HG03558 (cell line): ENCODE results near the gene ARPC3.
"Not testable (repeated sequence)": the region's sequence is repeated elsewhere in the genome, so short reads cannot be mapped to it uniquely, and the experiment has no call there.

Experiments
- ATAC-seq: cut with Tn5 transposase; IDR thresholded peaks from one replicate; pipeline ENCODE4 v1.9.1; 2021; ENCODE audit warnings: moderate number of reproducible peaks; ENCODE audit not compliant: unreplicated experiment; ENCODE audit errors: extremely low read depth

Gene ARPC3

DNA sequence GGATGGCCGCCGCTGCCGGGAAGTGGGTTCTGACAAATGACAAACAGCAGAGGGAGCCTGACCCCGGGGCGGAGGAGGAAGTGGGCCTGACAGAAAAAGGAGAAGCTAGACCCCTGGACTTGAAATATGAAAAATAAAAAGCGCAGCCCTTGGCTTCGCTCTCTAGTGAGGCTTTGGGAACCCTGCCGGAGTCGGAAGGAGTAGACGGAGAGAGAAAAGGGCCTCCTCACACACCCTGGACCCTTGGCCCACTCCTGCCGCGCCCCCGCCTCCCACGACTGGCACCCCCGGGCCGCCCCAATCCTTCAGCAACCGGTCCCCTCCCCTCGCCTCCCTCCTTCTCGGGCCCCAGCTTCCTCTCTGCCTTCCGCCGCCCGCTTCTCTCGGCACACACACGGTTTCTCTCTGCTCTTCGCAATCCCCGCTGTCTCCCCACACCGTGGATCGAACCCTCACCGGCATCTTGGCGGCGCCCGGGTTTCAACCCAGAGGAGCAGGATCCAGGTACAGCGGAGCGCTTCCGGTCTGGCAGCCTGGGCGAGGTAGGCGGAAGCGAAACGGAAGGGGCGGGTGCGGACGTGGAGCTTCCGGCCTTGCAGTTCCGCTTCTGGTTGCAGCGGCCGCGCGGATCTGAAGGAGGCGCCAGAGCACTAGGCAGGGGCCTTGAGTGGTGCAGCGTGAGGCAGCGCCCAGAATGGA, at the start of gene ARPC3:
Gene ARPC3 (minus strand): TSS at position 539 of the 699 bp plus-strand sequence. CDS start 77 bp downstream, at position 462.
- ATAC-seq: peak; percentile 70

DNA sequence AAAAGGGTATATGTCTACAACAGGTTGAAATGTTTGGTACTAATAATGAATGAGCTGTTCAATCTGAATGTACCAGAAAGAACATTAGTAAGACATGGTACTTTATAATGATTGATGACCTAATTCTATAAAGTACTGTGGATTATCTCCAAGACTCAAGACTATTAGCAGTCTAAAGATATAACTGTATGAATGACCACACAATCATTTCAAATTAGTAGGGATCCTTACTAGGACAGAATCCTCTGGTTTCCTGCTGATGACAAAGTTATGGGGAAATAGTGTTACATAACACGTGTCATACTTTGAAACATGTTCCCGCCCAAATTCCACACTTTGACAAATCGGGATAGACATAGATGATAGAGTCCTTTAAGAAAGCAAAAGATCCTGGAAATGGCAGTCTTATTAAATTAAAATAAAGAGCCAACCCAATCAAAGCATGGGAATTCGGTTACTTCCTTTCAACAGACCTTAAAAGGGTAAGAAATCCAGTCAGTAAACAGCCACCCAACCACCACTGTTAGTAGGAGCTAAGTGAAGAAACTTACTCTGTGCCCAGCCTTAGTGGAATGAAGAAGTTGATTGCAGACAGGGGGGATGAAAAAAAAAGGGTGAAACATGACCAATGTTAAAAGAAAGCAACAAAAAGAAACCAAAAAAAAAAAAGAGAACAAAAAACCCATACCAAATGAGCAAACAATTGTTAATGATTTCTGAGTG, 49.0 kb upstream of the ARPC3 start:
- no peak for ATAC-seq

DNA sequence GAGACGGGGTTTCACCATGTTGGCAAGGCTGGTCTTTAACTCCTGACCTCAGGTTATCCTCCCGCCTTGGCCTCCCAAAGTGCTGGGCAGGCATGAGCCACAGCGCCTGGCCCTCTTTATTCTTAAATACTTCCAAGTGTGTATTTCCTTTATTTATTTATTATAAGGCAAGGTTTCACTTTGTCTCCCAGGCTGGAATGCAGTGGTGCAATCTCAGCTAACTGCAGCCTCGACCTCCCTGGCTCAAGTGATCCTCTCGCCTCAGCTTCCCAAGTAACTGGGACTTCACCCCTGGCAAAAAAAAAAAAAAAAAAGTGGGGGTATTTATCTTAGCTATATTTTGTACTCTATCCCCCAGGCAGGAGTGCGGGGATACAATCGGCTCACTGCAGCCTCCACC, 25.3 kb upstream of the ARPC3 start:
- no peak for ATAC-seq

DNA sequence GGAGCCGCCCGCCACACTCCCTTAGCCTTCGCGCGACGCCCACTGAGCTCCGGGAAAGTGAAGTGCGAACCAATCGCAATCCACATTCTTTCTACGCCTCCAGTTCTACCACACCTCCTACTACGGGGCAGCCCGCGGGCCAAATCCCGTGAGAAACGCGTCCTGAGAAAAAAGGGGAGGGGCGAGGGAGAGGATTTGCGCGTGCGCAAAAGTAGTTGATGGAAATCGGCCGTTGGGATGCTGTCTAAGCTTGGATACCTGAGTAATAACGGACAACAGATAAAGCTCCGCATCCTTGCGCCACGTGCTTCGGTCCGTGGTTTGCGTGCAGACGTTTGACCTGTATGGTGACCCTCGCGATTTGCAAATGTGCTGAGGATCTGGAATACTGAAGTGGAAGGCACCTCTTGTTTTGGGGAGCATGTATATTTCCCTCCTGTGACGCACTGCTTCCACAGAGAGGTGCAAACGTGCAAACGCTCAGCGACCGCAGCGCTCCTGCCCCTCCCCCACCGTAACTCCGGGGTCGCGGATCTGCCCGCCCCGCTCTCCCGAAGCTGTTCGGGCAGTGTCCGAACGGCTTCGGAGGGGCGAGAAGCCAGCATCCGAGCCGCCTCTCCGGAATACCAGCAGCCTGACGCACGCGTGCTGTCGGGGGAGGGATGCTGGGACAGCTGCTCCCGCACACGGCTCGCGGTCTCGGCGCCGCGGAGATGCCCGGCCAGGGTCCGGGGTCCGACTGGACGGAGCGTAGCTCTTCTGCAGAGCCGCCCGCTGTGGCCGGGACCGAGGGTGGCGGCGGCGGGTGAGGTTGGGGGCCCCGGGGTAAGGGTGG, 18.3 kb upstream of the ARPC3 start, which contains the start of the genes FAM216A and GPN3:
Gene FAM216A (plus strand): TSS at position 632 of the 835 bp plus-strand sequence. CDS start 31 bp downstream, at position 663.
Gene GPN3 (minus strand): TSS at position 44 of the 835 bp plus-strand sequence. CDS start 54 bp downstream, outside the sequence.
- ATAC-seq: peak; percentile 56

DNA sequence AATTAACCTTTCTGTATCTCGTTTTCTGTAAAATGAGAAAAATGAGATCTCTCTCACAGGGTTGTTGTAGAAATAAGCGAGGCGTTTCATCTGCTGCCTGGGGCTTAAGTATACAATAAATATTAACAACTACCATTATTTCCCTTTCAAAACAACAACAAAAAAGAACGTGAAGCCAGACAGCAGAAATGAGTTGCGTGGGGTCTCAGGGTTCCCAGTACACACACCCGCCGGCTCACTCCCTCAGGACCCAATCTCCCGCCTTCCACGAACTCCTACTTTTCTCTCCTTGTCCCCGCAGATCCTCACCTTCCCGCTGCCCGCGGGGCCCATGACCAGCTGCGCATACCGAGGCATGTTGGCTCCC, 17.7 kb upstream of the ARPC3 start:
- ATAC-seq: no peak

DNA sequence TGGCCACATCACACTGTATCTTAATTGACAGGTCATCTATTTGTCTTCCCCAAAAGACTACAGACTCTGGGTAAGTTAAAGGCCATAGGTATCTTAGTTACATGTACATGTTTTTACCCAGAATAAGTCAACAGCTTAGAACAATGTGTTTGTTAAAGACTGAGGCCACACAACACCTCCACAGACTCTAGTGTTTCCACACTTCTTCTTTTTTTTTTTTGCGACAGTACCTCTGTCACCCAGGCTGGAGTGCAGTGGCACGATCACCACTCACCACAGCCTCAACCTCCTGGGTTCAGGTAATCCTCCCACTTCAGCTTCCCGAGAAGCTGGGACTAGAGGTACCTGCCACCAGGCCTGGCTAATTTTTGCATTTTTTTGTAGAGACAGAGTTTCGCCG, 16.7 kb upstream of the ARPC3 start:
- no peak for ATAC-seq

DNA sequence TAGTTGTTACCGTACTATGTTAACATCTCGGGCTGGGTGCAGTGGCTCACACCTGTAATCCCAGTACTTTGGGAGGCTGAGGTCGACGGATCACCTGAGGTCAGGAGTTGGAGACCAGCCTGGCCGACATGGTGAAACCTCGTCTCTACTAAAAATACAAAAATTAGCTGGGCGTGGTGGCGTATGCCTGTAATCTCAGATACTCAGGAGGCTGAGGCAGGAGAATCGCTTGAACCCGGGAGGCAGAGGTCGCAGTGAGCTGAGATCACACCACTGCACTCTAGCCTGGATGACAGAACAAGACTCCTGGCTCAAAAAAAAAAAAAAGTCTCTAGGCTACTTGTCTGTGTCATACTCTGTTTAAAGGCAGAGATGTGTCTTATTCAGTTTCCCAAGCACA, 15.6 kb upstream of the ARPC3 start:
- not testable (repeated sequence) for ATAC-seq

DNA sequence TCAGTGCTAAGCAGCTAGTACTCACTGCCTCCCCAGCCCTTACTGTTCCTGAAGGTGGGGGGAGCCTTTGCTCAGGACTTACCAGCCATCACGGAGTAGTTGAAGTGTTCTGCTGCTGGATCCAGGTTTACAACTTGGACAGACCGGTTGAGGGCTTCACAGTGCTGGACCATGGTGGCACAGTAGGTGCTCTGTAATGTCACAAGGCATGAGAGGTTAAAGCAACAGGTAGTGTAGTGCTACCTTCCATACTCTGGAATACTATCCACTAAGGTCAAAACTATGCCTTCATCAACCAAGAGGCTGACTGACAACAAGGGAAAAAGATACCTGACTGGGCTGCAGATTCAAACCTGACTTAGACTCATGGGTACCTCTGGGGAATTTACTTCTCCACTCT, 14.9 kb upstream of the ARPC3 start:
- ATAC-seq: no peak

DNA sequence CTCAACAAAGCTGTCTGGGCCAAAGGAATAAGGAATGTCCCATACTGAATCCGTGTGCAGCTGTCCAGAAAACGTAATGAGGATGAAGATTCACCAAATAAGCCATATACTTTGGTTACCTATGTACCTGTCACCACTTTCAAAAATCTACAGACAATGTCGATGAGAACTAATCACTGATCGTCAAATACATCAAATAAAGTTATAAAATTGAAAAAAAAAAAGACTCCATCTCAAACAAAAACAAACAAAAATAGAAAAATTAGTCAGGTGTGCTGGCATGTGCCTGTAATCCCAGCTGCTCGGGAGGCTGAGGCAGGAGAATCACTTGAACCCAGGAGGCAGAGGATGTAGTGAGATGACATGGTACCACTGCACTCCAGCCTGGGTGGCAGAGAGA, 11.1 kb upstream of the ARPC3 start:
- not testable (repeated sequence) for ATAC-seq

DNA sequence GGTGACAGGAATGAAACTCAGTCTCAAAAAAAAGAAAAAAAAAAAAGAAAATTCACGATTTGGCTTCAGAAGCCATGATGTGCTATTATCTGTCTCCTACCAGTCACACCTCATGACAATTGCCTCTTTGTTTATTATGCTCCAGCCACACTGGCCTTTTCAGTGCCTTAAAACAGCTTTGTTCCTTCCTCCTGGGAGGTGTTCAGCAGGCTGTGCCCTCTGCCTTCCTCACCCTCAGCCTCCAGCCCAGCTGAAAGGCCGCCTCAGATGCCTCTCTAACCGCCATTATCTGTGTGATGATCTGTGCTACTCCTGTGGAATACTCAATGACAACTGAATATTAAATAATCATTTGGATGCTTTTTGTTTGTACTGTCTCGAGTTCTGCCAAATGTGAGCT, 8.6 kb upstream of the ARPC3 start:
- ATAC-seq: no peak

DNA sequence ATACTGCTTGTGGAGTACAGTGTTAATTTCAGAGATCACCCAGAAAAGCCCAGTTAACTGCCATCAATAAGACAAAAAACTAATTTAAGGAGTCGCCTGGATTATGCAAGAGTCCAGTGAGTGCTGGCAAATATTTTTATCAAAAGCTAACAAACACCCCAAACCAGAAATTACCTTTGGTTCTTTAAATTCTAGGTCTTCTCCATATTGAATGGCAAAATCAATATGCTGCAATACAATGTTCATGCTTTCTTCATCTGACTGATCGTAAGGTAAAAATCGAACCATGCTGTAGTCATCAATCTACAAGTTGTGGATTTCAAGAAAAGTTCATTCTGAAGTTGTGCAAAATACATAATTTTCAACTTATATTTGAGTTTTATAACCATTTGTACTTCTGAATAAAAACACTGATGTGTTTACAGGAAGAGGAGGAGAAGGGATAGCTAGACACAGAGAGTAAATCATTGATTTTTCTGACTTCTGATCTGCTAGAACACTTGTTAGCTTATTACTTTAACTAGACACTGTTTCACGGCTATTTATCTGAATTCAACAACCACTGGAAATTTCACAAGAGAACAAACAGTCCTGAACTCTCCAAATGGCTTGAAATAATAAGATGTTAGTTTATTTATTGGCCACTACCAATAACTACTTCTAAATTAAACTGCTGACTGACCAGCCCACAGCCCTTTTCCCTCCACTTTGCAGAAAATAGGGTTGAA, 3.6 kb upstream of the ARPC3 start:
- no peak for ATAC-seq

DNA sequence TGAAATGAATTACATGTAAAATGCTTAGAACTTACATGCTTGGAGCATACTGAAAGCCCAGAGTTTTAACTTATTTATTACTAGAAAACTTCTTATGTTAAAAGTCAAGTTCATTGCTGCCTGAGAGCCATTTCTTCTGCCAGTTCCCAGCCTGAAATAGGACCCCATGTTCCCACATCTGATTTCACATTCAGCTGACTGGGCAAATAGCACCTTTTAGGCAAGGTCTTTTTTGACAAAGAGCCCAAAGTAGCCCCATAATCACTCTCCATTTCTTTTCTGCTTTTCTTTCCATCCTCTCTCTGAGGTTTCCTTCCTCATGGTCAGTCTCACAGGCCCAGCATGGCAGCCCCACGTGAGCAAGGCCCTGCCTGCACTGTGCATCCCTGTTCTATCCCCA, 1.1 kb upstream of the ARPC3 start:
- no peak for ATAC-seq

DNA sequence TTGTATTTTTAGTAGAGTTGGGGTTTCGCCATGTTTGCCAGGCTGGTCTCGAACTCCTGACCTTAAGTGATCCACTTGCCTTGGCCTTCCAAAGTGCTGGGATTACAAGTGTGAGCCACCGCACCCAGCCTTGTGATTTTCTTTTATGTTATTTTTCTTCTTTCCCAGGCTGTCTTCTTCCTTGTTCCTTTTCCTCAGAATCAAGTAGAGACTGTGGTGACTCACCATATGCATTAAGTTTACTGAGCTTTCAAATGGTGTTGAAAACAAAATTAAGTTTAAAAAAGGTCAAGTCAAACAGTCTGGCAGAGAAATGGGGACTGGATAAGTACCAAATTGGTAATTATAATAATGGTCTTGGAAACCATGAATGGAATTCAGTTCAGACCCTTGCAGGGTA, 5.7 kb downstream of the ARPC3 start:
- no peak for ATAC-seq

DNA sequence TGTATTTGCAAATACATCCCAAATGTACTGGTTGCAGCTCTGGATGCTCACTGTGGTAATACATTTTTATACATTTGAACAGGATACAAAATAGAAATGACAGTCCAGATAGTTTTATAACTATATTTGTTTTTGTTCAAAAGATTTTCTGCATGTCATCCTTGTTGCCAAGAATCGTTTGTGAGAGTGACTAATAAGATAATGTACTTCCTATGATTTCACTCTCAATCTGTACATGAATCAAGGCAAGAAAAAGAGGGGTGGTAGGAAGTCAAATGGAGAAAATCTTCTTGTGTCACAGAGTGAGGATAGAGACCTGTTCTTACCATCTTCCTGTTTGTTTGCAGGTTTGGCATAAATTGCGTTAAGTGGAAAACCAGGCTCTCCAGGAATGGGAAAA, 13.9 kb downstream of the ARPC3 start:
- no peak for ATAC-seq

DNA sequence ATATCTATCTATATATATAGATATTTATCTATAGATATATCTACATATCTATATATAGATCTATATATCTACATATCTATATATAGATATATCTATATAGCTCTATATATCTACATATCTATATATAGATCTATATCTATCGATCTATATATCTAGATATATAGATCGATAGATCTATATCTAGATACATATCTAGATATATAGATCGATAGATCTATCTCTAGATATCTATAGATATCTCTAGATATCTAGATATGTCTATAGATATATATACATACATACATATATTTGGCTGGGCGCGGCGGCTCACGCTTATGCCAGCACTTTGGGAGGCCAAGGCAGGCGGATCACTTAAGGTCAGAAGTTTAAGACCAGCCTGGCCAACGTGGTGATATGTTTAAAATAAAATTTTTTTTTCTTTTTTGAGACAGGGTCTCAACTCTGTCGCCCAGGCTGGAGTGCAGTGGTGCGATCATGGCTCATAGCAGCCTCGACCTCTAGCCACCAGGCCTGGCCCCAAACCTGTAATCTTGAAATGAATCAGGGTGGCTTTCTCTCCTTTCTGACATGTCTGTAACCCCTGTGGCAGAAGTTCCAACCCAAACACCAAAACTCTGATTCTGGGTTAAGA, 18.1 kb downstream of the ARPC3 start:
- ATAC-seq: no peak

DNA sequence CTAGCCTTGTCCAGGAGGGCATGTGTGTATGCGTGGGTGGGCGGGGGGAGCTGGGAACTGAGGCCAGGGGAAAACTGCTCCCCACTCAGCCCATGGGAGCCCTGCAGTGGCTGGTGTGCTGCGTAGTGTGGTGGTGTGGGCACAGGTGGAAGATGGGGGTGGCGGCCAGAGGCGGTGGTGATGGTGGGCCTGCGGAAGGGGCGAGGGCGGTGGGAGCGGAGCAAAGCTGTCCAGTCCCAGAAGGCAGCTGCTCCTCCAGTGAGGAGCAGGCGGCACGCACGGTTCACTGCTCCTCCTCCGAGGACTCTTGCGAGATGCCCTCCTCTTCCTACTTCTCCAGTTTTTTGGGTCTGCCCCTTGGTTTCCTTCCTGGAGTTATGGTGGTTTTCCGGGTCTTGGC, 20.5 kb downstream of the ARPC3 start:
- ATAC-seq: not testable (repeated sequence)

DNA sequence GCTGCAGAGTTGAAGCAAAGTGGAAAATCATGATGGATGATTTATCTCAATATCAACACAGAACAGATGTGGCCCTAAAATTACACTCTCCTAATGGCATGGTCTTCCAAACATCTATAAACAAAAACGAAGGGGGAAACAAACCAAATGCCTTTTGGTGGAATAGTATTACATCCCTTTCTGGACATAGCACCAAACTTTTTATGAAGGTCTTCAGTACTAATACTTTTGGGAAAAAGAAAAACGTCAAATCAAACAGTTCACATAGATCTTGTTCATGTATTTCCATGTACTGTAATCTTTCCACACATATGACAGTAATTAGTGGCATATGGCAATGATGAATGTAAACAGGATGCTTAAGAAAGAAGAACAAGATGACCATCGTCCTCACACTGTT, 23.7 kb downstream of the ARPC3 start:
- ATAC-seq: no peak

DNA sequence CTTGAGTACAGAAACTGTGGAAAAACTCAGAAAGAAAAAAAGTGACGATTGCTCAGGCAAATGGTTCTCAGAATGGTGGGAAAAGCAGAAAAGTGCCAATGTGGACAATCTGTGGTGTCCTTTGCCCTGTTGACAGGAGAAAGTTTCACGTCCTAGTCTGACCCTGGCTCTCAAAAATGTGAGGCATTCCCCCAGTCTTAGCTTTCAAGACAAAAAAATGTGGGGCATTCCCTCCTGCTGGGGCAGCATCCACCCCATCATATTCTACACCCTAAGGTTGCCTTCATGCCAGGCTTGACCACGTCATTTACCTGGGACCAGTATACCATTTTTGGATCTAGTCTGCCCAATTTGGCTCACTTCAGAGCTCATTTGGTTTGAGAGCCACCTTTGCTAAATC, 25.9 kb downstream of the ARPC3 start:
- no peak for ATAC-seq

DNA sequence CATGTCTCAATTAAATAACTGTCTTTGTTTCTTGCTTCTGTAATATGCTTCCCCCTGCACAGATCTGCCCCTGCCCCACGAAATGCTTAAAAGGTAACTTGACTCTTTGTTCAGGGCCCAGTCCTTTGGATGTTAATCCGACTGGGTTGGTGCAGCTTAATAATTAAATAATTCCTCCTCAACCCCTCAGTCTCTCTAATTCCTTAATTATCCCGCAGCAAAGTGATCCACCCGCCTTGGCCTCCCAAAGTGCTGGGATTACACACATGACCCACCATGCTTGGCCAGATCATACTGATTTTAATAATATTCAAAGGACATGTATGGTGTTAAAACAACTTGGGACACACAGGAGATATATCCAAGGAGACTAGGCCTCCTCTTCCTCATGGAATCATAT, 28.4 kb downstream of the ARPC3 start:
- ATAC-seq: no peak

DNA sequence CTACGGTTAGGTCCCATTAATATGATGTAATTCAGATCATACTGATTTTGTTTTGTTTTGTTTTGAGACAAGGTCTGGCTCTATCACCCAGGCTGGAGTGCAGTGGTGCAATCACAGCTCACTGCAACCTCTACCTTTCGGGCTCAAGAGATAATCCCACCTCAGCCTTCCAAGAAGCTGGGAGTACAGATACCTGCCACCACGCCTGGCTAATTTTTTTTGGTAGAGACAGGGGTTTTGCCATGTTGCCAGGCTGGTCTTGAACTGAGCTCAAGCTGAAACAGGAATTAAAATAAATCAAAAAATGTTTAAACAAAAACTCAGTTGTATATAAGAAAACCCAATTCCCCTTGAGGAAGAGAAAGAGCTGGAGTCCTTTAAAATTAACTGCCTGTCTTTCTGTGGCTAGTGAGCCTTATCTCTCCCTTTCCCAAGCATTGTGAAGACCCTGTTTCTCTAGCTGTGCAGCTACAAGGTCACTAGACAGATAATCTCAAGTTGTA, 28.9 kb downstream of the ARPC3 start:
- ATAC-seq: no peak
